Endodermal cell (in vitro differentiated cells): ENCODE measurements around the gene PGBD5. TPM values are rescaled to one million over a fixed set of nuclear protein-coding genes. Genes with fewer than 3 reads are reported as not detected.

Experiments used
- DNase-seq: peaks from one replicate; pipeline ENCODE4 v3.0.0-alpha.2; 2017
- H3K27ac ChIP-seq: 2 replicates; pipeline ENCODE4 v1.5.1; 2013; ENCODE audit warnings: mild to moderate bottlenecking, low read depth, low read length, moderate library complexity
- H3K27me3 ChIP-seq: 2 replicates; pipeline ENCODE4 v1.6.1; 2013; ENCODE audit warnings: mild to moderate bottlenecking, low read length, moderate library complexity; ENCODE audit not compliant: insufficient read depth, control insufficient read depth, poor library complexity, severe bottlenecking
- H3K36me3 ChIP-seq: 2 replicates; pipeline ENCODE4 v1.7.0; 2013; ENCODE audit warnings: mild to moderate bottlenecking, low read length, moderate library complexity; ENCODE audit not compliant: control insufficient read depth, insufficient read depth
- H3K4me1 ChIP-seq: one replicate; pipeline ENCODE4 v1.7.0; 2013; ENCODE audit warnings: low read length; ENCODE audit not compliant: control insufficient read depth, insufficient read depth
- H3K4me3 ChIP-seq: 2 replicates; pipeline ENCODE4 v1.5.1; 2013; ENCODE audit warnings: mild to moderate bottlenecking, low read length, moderate library complexity
- H3K9ac ChIP-seq: 2 replicates; pipeline ENCODE4 v1.6.1; 2013; ENCODE audit warnings: mild to moderate bottlenecking, low read length, moderate library complexity; ENCODE audit not compliant: poor library complexity, severe bottlenecking; ENCODE audit errors: extremely low read depth
- H3K9me3 ChIP-seq: 2 replicates; pipeline ENCODE4 v1.6.1; 2013; ENCODE audit warnings: mild to moderate bottlenecking, low read length, moderate library complexity; ENCODE audit not compliant: control insufficient read depth
- H3K27ac Mint-ChIP-seq: 2 replicates; pipeline ENCODE4 v1.8.0; 2020; ENCODE audit warnings: mixed read lengths
- H3K27me3 Mint-ChIP-seq: 2 replicates; pipeline ENCODE4 v1.8.0; 2021; ENCODE audit warnings: mild to moderate bottlenecking, mixed read lengths; ENCODE audit not compliant: insufficient read depth
- H3K36me3 Mint-ChIP-seq: 2 replicates; pipeline ENCODE4 v1.8.0; 2020; ENCODE audit warnings: low read depth, mixed read lengths
- H3K4me1 Mint-ChIP-seq: 2 replicates; pipeline ENCODE4 v1.8.0; 2020; ENCODE audit warnings: mixed read lengths
- H3K4me3 Mint-ChIP-seq: 2 replicates; pipeline ENCODE4 v1.8.0; 2020; ENCODE audit warnings: mild to moderate bottlenecking, moderate library complexity, mixed read lengths
- H3K9me3 Mint-ChIP-seq: 2 replicates; pipeline ENCODE4 v1.8.0; 2020; ENCODE audit warnings: mild to moderate bottlenecking, mixed read lengths
- WGBS, 2 experiments: methylation state at CpG; one replicate each; pipeline versions ENCODE4 v1.1.5 to v1.1.7; 2013; ENCODE audit warnings: missing lambda C conversion rate in 2 of 2, mixed read lengths in 1 of 2; ENCODE audit not compliant: insufficient coverage in 1 of 2, insufficient read length in 1 of 2; 5-methylcytosine and 5-hydroxymethylcytosine counted together
- total RNA-seq, 2 donors: library from RNA; stranded (reverse); fragmentation: NEBNext Ultra II Directional in 1 of 2; extraction: Animal tissue kit (Norgen Biotek cat#: 25700) in 1 of 2; gene quantifications; 2 replicates in 1 of 2; 3 replicates in 1 of 2; pipeline ENCODE4 v1.2.1, GENCODE V29; 2021
- TF ChIP-seq, protein P1 (sequence below): fragments of 200-600 bp; sonication (generic); conservative IDR thresholded peaks from 2 replicates; pipeline ENCODE4 v1.5.0; 2021; ENCODE audit warnings: antibody characterized with exemption, mild to moderate bottlenecking

PGBD5 gene
- total RNA-seq, 2 donors from 2014 or later, result 1.3 to 4.6 TPM

DNA sequence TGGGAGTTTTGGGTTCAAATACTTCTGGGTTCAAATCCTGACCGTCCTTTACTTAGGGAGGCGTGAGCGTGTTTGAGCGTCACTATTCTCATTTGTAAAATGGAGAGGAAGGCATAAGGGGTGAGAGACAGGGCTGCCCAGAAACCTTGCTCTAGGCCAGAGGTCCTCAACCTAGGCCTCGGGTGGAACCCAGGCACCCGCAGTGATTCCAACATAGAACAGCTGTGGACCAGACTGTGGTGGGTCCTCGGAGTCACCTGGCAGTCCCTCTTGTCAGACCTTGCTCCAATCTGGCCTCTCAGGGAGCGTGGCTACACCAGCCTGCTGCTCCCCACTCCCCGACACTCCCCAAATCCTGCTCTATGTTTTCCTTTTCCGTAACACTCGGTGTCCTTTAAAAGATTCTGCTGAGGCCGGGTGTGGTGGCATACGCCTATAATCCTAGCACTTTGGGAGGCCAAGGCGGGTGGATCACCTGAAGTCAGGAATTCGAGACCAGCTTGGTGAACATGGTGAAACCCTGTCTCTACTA is 116.4 kb downstream of the PGBD5 start:
- 91% methylated on average over 13 to 15 of the region's 15 CpGs for WGBS, 2 experiments
- H3K27me3 Mint-ChIP-seq, result no peaks in the 10 kb centered on the region
- H3K4me1 Mint-ChIP-seq, result no peaks in the 10 kb centered on the region
- Histone ChIP-seq H3K4me3 (no peak overlapping the region), H3K36me3 (no peaks in the 10 kb centered on the region), H3K27me3 (no peaks in the 10 kb centered on the region), H3K4me1 (no peaks in the 10 kb centered on the region), H3K27ac (no peak overlapping the region), H3K9ac (no peak overlapping the region), H3K9me3 (no peaks in the 10 kb centered on the region)
- no peaks in the 10 kb centered on the region for H3K9me3 Mint-ChIP-seq
- TF ChIP-seq, protein P1, sequence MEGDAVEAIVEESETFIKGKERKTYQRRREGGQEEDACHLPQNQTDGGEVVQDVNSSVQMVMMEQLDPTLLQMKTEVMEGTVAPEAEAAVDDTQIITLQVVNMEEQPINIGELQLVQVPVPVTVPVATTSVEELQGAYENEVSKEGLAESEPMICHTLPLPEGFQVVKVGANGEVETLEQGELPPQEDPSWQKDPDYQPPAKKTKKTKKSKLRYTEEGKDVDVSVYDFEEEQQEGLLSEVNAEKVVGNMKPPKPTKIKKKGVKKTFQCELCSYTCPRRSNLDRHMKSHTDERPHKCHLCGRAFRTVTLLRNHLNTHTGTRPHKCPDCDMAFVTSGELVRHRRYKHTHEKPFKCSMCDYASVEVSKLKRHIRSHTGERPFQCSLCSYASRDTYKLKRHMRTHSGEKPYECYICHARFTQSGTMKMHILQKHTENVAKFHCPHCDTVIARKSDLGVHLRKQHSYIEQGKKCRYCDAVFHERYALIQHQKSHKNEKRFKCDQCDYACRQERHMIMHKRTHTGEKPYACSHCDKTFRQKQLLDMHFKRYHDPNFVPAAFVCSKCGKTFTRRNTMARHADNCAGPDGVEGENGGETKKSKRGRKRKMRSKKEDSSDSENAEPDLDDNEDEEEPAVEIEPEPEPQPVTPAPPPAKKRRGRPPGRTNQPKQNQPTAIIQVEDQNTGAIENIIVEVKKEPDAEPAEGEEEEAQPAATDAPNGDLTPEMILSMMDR, result no peak
- no peak overlapping the region for H3K27ac Mint-ChIP-seq
- H3K4me3 Mint-ChIP-seq, result no peak overlapping the region
- DNase-seq, result no peak
- no peaks in the 10 kb centered on the region for H3K36me3 Mint-ChIP-seq

DNA sequence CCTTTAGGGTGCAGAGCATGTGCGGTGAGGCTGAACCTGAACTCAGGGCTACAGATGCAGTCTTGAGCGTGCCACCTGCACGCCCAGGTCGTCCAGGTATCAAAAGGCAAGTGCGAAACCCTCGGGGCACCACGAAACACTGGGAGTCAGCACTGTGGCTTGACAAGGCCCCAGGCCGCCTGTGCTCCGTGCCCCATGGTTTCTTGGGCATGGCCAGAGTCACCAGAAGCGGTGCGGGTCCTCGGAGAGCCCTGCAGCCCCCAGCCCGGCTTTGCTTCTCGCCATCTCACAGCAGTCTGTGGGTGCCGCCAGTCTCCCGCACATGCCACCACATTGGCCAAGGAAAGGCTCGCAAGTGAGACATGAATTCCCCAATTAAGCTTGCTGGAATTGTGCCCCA is 117.3 kb downstream of the PGBD5 start:
- Mint-ChIP-seq H3K27ac (no peak overlapping the region), H3K4me3 (no peak overlapping the region), H3K4me1 (no peaks in the 10 kb centered on the region), H3K9me3 (no peaks in the 10 kb centered on the region), H3K36me3 (no peaks in the 10 kb centered on the region), H3K27me3 (no peaks in the 10 kb centered on the region)
- no peaks in the 10 kb centered on the region for H3K4me1 ChIP-seq
- WGBS, 2 experiments, result 93% methylated on average over 12 to 17 of the region's 17 CpGs
- H3K27ac ChIP-seq, result no peak overlapping the region
- H3K36me3 ChIP-seq, result no peaks in the 10 kb centered on the region
- DNase-seq, result no peak
- TF ChIP-seq, protein P1, result no peak
- no peaks in the 10 kb centered on the region for H3K9me3 ChIP-seq
- H3K27me3 ChIP-seq, result no peaks in the 10 kb centered on the region
- no peak overlapping the region for H3K9ac ChIP-seq
- H3K4me3 ChIP-seq, result no peak overlapping the region

DNA sequence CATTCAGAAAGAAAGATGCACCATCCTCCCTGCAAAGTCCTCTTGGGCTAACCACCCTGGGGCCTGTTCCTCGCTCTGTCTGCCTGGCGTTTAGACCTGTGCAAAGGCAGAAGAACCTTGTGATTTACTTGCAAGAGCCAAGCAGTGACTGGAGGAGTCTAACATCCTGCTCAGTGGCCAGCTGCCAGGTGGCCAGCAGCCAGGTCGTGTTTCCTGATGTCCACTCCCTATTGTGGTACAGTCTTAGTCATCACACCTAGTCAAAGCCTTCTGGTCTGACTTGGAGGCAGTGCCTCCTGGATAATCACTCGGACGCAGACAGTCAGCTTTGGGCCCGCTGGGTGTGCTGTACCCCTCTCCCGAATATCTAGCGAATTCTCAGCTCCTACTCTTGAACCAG is 118.1 kb downstream of the PGBD5 start:
- no peak overlapping the region for H3K4me3 Mint-ChIP-seq
- TF ChIP-seq, protein P1, result no peak
- no peaks in the 10 kb centered on the region for H3K27me3 Mint-ChIP-seq
- no peaks in the 10 kb centered on the region for H3K4me1 Mint-ChIP-seq
- H3K27ac Mint-ChIP-seq, result no peak overlapping the region
- Histone ChIP-seq H3K36me3 (no peaks in the 10 kb centered on the region), H3K9me3 (no peaks in the 10 kb centered on the region), H3K4me3 (no peak overlapping the region), H3K9ac (no peak overlapping the region), H3K27ac (no peak overlapping the region), H3K27me3 (no peaks in the 10 kb centered on the region), H3K4me1 (no peaks in the 10 kb centered on the region)
- H3K36me3 Mint-ChIP-seq, result no peaks in the 10 kb centered on the region
- DNase-seq, result no peak
- H3K9me3 Mint-ChIP-seq, result no peaks in the 10 kb centered on the region
- WGBS, 2 experiments, result 90 to 92% methylated on average over 8 of the region's 8 CpGs
